ENCODE data around the gene MTG1.
"Not testable (repeated sequence)": the region's sequence is repeated elsewhere in the genome, so short reads cannot be mapped to it uniquely, and the experiment has no call there.

Gene MTG1

GRCh38 chr10:133411523-133412380, 17.8 kb downstream of the MTG1 start:
- FAIRE-seq = no peak

GRCh38 chr10:133412381-133412711, 18.4 kb downstream of the MTG1 start:
- TF ChIP-seq TAF1 (IDR thresholded peaks at IDR 0.05; ENCODE audit: borderline replicate concordance, low read depth, low read length) (no peak), POLR2AphosphoS5 (IDR thresholded peaks at IDR 0.05; ENCODE audit: low read depth, low read length) (no peak), POLR2A (IDR thresholded peaks at IDR 0.05; ENCODE audit: low read depth, low read length) (no peak)
- DNase-seq (ENCODE audit: insufficient read length) = no peak
- FAIRE-seq = no peak

More at GRCh38 chr10:133411523-133412380, 17.8 kb downstream of the MTG1 start:
- TF ChIP-seq POLR2A (IDR thresholded peaks at IDR 0.05; ENCODE audit: low read depth, low read length) (no peak), POLR2AphosphoS5 (IDR thresholded peaks at IDR 0.05; ENCODE audit: low read depth, low read length) (no peak), TAF1 (IDR thresholded peaks at IDR 0.05; ENCODE audit: borderline replicate concordance, low read depth, low read length) (no peak)
- DNase-seq (ENCODE audit: insufficient read length) = no peak

DNA sequence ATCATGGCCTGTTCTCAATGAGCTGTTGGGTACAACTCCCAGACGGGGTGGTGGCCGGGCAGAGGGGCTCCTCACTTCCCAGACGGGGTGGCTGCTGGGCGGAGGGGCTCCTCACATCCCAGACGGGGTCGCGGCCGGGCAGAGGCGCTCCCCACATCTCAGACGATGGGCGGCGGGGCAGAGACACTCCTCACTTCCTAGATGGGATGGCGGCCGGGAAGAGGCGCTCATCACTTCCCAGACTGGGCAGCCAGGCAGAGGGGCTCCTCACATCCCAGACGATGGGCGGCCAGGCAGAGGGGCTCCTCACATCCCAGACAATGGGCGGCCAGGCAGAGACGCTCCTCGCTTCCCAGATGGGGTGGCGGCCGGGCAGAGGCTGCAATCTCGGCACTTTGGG, 20.4 kb downstream of the MTG1 start:
- not testable (repeated sequence) for DNase-seq (ENCODE audit: insufficient read length); FAIRE-seq

DNA sequence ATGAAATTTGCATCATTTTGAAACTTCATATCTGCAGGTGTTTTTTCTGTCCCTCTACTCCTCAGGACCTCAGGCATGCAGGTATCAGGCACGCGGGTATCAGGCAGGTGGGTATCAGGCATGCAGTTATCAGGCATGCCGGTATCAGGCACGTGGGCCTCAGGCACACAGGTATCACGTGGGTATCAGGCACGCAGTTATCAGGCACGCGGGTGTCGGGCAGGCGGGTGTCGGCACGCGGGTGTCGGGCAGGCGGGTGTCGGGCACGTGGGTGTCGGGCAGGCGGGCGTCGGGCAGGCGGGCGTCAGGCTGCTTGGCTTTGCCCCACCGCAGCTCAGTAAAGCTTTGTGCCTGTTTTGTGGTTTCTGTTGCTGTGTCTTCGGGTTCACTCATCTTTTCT, 21.8 kb downstream of the MTG1 start:
- DNase-seq (ENCODE audit: insufficient read length) (no peak), FAIRE-seq (no peak)
- TF ChIP-seq TAF1 (IDR thresholded peaks at IDR 0.05; ENCODE audit: borderline replicate concordance, low read depth, low read length) (no peak), POLR2A (IDR thresholded peaks at IDR 0.05; ENCODE audit: low read depth, low read length) (no peak), POLR2AphosphoS5 (IDR thresholded peaks at IDR 0.05; ENCODE audit: low read depth, low read length) (no peak)

DNA sequence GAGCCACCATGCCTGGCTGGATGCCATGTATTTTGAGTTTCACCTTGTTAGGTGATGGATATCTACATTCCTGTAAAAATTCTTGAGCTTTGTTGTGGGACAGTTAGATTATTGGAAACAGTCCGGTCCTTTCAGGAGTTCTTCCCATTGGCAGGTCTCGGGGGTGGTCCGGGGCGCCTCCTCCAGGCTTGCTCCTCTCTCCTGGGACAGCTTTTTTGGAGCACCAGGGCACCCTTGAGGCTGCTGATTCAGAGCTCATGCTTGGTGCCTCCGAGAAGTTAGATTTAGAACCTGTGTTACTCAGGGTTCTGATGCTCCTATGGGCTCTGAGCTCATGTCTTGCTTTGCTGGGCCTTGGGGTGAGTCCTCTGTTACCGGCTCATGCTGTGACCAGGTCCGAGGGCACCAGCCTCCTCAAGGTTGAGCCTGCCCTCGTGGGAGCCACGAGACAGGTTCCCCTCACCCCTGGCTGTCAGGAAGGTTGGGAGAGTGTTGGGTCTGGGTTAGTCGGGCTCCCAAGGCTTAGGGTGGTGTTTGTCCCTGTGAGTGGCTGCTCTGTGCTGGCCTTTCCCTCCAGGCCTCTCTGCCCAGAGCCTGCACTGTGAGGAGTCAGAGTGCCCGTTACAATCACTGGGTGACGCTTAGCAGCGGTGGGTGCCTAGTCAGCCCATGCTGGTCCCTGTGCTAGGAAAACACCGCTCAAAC, 24.5 kb downstream of the MTG1 start:
- TF ChIP-seq POLR2AphosphoS5 (IDR thresholded peaks at IDR 0.05; ENCODE audit: low read depth, low read length) = no peak
- TF ChIP-seq TAF1 (IDR thresholded peaks at IDR 0.05; ENCODE audit: borderline replicate concordance, low read depth, low read length) = no peak
- TF ChIP-seq POLR2A (IDR thresholded peaks at IDR 0.05; ENCODE audit: low read depth, low read length) = 0 out of 2 replicates have a peak, but pooled peaks have one; percentile 36
- DNase-seq (ENCODE audit: insufficient read length) (no peak), FAIRE-seq (no peak)

DNA sequence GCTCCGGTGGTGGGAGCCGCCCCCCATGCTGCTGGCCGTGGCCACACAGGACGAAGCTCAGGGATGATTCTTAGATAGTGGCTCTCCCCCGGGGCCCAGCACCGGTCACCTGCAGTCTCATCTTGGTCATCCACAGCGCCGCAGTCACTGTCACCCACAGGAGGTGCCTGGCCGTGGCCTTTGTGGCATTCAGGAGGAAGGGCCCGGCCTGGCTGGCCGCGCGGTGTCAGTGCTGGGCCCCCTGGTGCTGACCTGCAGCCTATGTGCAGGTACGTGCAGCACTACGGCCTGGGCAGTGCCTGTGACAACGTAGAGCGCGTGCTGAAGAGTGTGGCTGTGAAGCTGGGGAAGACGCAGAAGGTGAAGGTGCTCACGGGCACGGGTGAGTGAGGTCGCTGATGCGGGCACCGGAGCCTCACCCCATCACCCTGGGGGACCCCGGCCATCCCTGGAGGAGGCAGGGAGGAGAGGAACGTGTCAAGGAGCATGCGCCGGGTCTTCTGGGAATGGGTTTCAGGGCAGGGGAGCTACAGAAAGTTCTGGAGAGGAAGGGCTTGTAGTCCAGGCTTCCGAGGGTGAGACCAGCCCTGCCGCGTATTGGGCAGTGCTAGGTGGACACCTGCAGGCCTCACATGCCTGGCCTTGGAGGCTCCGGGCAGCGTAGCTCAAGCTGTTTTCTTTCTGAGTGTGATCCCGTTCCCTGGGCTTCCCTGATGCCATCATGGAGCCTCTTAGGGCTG, 25.4 kb downstream of the MTG1 start:
- no peak for DNase-seq (ENCODE audit: insufficient read length)
- no peak for FAIRE-seq
- TF ChIP-seq POLR2AphosphoS5 (IDR thresholded peaks at IDR 0.05; ENCODE audit: low read depth, low read length) (no peak), POLR2A (IDR thresholded peaks at IDR 0.05; ENCODE audit: low read depth, low read length) (no peak), TAF1 (IDR thresholded peaks at IDR 0.05; ENCODE audit: borderline replicate concordance, low read depth, low read length) (no peak)

DNA sequence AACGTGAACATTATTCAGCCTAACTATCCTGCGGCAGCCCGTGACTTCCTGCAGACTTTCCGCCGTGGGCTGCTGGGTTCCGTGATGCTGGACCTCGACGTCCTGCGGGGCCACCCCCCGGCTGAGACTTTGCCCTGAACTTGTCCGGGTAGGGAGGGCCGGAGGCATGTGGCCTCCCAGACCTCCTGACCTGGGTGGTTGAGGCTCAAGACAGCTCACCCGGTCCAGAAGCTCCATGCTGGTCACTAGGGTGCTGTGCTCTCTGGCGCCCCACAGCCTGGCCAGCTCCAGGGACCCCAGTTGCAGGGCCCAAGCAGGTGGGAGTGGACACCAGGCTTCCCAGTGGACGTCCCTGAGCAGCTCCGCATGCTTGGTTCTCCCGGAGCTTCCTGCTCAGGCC, 26.1 kb downstream of the MTG1 start:
- TF ChIP-seq POLR2AphosphoS5 (IDR thresholded peaks at IDR 0.05; ENCODE audit: low read depth, low read length) = no peak
- no peak for TF ChIP-seq TAF1 (IDR thresholded peaks at IDR 0.05; ENCODE audit: borderline replicate concordance, low read depth, low read length)
- no peak for TF ChIP-seq POLR2A (IDR thresholded peaks at IDR 0.05; ENCODE audit: low read depth, low read length)
- DNase-seq (ENCODE audit: insufficient read length) (no peak), FAIRE-seq (no peak)

DNA sequence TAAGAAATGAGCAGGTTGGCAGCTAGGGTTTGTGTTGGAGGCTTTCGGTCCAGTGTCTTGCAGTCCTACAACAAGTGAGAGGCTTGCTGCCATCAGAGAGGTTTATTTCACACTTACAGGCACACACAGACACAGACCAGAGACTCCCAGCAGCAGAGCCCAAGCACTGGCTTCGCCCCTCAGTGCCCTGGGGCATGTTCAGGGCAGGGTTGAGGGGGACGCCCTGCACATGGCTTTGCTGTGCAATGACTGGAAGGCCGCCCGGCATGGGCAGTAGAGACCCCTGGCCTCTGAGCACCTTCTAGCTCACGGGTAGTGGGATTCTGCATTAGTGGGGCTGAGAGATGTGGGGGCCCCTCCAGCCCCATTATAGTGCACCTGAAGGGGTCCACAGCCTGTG, 26.6 kb downstream of the MTG1 start:
- no peak for TF ChIP-seq TAF1 (IDR thresholded peaks at IDR 0.05; ENCODE audit: borderline replicate concordance, low read depth, low read length)
- no peak for TF ChIP-seq POLR2AphosphoS5 (IDR thresholded peaks at IDR 0.05; ENCODE audit: low read depth, low read length)
- TF ChIP-seq POLR2A (IDR thresholded peaks at IDR 0.05; ENCODE audit: low read depth, low read length) = no peak
- DNase-seq (ENCODE audit: insufficient read length) (no peak), FAIRE-seq (no peak)

DNA sequence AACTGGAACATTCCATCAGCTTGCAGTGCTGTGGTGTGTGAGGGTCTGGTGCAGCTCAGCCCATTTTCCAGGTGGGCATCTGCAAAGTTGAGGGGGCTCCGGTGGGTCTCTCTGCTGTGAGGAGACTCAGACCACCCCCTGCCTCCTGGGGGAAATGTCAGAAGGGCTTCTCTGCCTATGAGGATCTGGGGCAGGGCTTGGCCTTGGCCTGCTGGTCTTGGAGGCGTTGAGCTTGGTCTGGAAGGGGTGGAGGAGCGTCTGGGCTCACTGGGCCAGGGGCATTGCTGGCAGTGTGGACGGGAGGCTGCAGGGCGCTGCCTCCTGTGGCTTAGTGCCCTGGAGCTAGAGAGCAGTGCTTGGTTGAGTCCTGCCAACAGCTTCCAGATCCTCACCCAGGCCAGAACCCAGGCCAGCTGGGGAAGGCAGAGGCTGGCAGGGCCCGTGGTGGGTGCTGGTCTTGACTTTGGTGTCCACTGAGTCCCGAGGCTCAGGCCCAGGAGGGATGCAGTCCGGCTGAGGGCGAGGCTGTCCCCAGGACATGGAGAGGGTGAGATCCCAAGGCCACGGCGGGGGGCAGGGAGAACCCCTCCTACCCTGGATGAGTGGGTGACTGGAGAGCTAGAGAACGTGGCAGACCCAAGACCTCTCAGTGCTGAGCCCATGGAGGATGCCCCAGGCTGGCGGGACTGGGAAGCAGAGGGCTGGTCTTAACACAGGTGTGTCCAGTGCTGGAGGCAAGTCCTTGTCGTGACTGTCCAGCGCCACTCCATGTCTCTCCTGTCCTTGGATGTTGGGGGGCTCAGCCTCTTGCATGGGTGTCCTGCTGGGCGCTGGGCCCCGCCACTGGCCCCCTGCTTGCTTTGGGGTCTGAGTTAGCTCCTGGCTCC, 27.6 kb downstream of the MTG1 start:
- FAIRE-seq = no peak
- no peak for TF ChIP-seq POLR2AphosphoS5 (IDR thresholded peaks at IDR 0.05; ENCODE audit: low read depth, low read length)
- no peak for TF ChIP-seq POLR2A (IDR thresholded peaks at IDR 0.05; ENCODE audit: low read depth, low read length)
- TF ChIP-seq TAF1 (IDR thresholded peaks at IDR 0.05; ENCODE audit: borderline replicate concordance, low read depth, low read length) = no peak

DNA sequence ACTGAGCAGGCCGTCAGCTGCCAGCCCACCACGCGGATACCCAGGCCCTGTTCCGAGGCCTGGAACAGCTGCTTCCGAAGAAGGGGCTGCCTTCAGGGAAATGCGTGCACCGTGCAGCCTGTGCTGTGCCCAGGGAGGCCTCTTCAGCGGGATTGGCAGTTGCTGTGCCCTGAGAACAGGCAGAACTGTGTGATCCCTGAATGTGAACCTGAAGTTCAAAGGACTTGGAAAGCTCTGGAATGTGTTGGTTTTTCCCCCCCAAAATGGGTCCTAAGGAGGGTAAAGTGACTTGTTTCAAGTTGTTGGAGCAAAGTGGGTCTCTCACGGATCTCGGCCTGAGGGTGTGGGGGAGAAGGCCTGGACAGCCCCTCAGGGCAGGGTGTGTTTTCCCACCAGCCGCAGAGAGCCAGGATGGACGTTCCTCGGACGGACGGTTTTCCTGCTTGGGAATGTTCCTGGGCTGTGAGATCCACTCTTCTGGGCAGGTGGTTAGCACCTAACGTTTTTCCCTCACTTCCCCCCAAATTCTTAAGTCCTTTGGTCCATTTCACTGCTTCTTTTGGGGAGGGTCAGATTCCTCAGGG, 28.4 kb downstream of the MTG1 start:
- DNase-seq (ENCODE audit: insufficient read length) (no peak), FAIRE-seq (no peak)
- no peak for TF ChIP-seq TAF1 (IDR thresholded peaks at IDR 0.05; ENCODE audit: borderline replicate concordance, low read depth, low read length)
- TF ChIP-seq POLR2A (IDR thresholded peaks at IDR 0.05; ENCODE audit: low read depth, low read length) = no peak
- no peak for TF ChIP-seq POLR2AphosphoS5 (IDR thresholded peaks at IDR 0.05; ENCODE audit: low read depth, low read length)

More for the DNA sequence above, 27.6 kb downstream of the MTG1 start:
- no peak for DNase-seq (ENCODE audit: insufficient read length)

Measured in GM12892 (cell line).